ENCODE measurements around the gene ELFN2.

ELFN2 gene

DNA sequence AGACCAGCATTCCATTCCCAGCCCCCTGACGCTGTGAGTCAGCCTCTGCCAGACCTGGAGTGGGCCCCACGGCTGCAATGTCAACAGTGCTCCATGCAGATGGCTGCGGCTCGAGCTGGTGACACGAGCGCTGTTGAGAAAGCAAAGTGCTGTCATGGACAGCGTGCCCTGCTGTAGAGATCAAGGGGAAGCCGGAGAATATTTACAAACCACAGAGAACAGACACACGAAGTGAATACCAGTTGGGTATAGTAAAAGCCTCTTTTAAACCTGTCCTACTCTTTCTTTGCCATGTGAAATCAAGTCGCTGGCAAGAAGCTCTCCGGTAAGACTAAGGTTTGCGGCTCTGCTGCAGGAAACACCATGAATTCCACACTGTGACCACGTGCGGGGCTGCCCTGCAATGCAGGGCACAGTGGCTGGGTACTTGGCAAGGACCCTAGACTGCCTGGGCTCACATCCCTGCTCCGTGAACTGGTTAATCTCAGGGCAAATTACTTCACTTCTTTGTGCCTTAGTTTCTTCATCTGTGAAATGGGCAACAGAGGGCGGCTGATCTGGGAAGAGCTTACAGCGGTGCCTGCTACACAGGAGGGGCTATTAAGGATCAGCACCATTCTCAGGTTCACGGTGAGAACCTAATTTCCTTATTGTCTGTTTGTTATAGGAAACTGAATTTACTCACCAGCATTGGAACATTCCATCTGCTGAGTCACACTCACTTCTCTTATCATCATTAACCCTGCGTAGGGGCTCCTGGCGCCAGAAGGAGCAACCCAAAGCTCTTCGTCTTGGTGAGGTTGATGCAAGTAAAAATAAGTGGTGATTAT lies 27.8 kb upstream of the ELFN2 start:
- no peak for DNase-seq

GRCh38 chr22:37453696-37454095 lies 26.4 kb upstream of the ELFN2 start:
- DNase-seq: no peak

- no peak for DNase-seq
Observed at GRCh38 chr22:37451218-37451617, 23.9 kb upstream of the ELFN2 start.

DNA sequence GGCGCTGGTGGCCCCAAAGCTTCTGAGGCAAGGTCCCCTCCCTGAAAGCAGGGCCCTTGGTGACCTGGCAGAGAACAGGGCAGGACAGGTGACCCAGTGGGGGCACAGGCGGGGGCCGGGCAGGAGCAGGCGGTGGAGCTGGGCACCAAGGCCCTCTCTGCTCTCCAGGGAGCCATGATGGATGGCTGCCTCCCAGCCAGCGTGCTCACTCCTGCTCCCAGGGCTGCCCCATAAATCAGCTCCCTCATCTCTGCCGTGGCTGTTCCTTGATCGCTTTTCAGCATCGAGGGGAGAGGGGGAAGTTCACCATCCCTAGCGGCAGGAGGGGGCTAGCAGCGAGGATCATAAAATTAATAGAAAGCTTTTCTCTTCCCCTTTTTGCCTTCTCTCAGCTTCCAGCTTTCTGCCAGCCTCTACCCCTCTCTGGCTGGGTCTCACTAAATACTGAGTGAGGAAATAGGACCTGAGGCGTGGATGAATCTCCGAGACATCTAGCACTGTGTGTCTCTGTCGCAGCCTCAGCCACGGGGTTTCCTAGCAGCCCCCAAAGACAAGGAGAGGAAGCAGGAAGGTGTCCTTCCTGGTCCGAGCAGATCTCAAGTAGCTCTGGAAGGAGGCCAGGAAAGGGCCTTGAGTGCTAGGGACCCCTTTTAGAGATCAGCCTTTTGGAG lies 22.2 kb upstream of the ELFN2 start:
- no peak for DNase-seq

- peak in 1 of 2 experiments; percentile 60 for DNase-seq
Observed at GRCh38 chr22:37448516-37449127, 21.3 kb upstream of the ELFN2 start.

DNA sequence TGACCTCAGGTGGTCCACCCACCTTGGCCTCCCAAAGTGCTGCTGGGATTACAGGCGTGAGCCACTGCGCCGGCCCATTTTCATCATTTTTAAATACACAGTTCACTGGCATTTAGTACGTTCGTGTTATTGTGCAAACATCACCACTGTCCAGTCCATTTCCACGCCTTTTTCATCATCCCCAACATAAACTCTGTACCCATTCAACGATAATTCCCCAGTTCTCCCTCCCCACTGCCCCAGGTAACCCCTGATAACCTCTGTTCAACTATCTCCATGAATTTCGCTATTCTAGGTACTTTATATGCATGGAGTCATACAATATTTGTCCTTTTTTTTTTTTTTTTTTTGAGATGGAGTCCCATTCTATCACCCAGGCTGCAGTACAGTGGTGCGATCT lies 18.2 kb upstream of the ELFN2 start:
- no peak for DNase-seq

DNA sequence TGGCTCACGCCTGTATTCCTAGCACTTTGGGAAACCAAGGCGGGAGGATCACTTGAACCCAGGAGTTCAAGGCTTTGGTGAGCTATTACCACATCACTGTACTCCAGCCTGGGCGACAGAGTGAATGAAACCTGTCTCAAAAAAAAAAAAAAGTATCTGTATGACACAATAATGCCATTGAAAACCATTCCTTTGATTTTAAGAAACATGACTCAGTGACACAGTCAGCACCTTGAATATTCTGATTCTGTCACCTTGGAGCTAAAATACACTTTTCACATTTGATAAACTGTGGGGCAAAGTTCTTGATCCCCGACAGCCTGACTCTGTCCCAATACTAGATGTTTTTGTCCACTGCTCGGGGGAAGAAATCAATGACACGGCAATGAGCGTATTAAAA lies 16.7 kb upstream of the ELFN2 start:
- no peak for DNase-seq

GRCh38 chr22:37443086-37443485 lies 15.8 kb upstream of the ELFN2 start:
- DNase-seq: peak in 1 of 2 experiments; percentile 28

GRCh38 chr22:37442537-37442936 lies 15.3 kb upstream of the ELFN2 start:
- no peak for DNase-seq

DNA sequence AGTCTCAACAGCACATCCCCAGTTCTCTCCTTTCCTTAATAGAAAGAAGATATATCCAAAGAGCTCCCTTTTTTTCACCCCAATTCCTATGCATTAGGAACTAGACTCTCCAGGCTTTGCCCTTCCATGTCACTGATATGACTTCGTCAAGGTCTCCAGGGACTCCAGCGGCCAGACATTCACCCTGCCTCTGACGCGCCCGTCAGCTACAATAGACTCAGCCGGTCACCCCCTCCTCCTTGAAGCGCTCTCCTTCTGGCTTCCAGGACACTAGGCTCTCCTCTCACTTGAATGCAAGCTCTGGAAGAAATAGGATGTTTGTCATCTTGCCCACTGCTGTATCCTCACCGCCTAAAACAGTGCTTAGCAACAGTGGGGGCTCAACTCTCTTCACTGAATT lies 14.9 kb upstream of the ELFN2 start:
- DNase-seq: no peak

- DNase-seq: no peak
Observed at GRCh38 chr22:37440875-37441274, 13.6 kb upstream of the ELFN2 start.

DNA sequence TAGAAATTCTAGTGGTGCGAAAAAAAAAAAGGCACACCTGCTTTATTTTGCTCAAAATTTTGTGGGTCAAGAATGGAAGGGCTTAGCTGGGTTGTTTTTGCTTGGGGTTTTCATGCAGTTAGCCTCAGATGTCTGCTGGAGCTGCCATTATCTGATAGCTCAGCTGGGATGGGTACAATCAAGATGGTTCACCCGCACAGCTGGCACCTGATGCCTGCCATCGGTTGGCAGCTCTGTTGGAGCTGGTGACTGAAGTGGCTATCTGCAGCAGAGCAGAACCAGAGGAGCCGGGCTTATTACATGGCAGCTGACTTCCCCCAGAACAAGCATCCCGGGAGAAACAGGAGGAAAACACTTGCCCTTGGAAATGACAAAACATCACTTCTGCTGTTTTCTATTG lies 12.1 kb upstream of the ELFN2 start:
- peak; percentile 30 to 65 for DNase-seq

- no peak for DNase-seq
Observed at GRCh38 chr22:37435970-37436603, 8.8 kb upstream of the ELFN2 start.

- peak in 1 of 2 experiments; percentile 83 for DNase-seq
Observed at GRCh38 chr22:37433786-37434185, 6.5 kb upstream of the ELFN2 start.

- DNase-seq: no peak
Observed at GRCh38 chr22:37432708-37433054, 5.4 kb upstream of the ELFN2 start.

GRCh38 chr22:37431801-37432707 lies 4.8 kb upstream of the ELFN2 start:
- DNase-seq: peak in 1 of 2 experiments; percentile 44

- no peak for DNase-seq
Observed at GRCh38 chr22:37431366-37431765, 4.1 kb upstream of the ELFN2 start.

DNA sequence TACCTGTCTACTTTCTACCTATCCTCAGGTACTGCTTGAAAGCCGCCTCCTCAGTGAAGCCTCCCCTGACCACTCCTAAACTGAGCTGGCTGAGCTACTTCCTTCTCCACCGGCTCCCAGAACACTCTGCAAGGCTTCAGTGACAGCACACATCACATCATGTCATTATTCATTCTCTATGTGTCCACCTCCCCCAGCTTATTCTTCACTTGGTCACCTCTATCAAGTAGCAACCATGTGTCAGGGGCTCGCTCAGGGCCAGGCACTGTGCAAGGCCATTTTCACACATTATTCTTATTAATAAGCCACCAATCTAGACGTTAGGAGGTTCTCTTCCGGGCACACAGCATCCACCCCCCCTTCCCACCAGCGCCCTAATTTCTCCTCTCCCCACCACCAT lies 3.7 kb upstream of the ELFN2 start:
- DNase-seq: no peak

DNA sequence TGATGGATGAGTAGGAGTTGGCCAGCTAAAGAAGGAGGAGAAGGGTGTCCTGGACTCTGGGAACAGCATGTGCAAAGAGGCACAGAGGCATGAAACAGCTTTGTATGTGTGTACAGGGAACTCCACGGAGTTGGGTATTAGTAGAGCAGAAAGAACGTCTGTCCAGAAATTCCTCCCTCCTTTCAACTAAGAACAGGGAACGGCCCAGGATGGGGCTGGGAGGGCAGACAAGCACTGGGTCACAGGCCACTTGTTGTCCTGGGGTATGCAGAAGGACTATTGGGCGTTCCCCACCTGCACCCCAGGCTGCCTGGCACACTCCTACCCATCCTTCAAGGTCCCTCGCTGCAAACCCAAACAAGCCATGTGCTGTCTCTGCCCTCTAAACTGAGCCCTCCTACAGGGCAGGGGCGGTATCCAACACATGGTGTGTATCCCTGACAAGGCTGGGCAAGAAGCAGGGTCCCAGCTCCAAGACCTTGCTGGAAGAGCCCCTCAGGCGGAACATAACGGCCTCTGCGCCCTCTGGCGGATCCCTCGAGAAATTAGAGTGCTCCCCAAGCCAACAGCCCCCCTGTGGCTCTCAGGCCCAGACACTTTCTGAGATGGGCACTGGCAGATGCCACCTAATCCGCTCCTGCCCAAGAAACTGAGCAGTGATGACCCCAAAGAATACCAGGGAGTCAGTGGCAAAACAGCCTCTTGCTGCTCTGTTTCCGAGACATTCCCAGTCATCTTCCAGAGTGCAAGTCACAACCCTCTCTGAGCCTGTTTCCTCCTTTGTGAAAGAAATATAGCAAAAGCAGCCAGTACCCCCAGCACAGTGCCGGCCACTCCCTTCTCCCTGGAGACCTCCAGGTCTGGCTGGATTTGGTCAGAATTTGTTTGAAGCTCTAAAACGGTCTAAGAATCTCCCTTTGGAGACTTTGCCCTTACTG lies 1.6 kb upstream of the ELFN2 start:
- DNase-seq: peak; percentile 74 to 87

- DNase-seq: no peak
Observed at GRCh38 chr22:37427711-37428635, 694 bp upstream of the ELFN2 start.
